GM23338 (cell line): Measurements from ENCODE around the gene SNX3. TPM values are rescaled to one million over a fixed set of nuclear protein-coding genes. Genes with fewer than 3 reads are reported as not detected.

ENCODE experiments used
- ATAC-seq: fragments of 200-7000 bp; cut with Tn5 transposase; 3 replicates; pipeline ENCODE4 v1.9.1; 2020
- DNase-seq: peaks from one replicate; pipeline ENCODE4 v3.0.0-alpha.2; 2015; ENCODE audit warnings: low spot score
- H2AFZ ChIP-seq: fragments of 200-600 bp; sonication (generic); 2 replicates; pipeline ENCODE4 v1.8.0; 2016; ENCODE audit warnings: antibody characterized with exemption, mild to moderate bottlenecking, moderate library complexity
- H3F3A ChIP-seq: fragments of 200-600 bp; sonication (generic); replicated peaks from 2 replicates; pipeline ENCODE4 v1.8.0; 2017; ENCODE audit warnings: antibody characterized with exemption, mixed run types, low read depth
- H3K27ac ChIP-seq: fragments of 200-600 bp; sonication (generic); 2 replicates; pipeline ENCODE4 v1.6.1; 2016; ENCODE audit warnings: low read depth
- H3K27me3 ChIP-seq: fragments of 200-600 bp; sonication (generic); 2 replicates; pipeline ENCODE4 v1.8.0; 2016; ENCODE audit warnings: mild to moderate bottlenecking, mixed run types, moderate library complexity; ENCODE audit not compliant: insufficient read depth
- H3K36me3 ChIP-seq: fragments of 200-600 bp; sonication (generic); 2 replicates; pipeline ENCODE4 v1.8.0; 2016; ENCODE audit warnings: mild to moderate bottlenecking; ENCODE audit not compliant: insufficient read depth
- H3K4me1 ChIP-seq: fragments of 200-600 bp; sonication (generic); 2 replicates; pipeline ENCODE4 v1.8.0; 2016; ENCODE audit warnings: mild to moderate bottlenecking, moderate library complexity; ENCODE audit not compliant: insufficient read depth
- H3K4me2 ChIP-seq: fragments of 200-600 bp; sonication (generic); 2 replicates; pipeline ENCODE4 v1.7.1; 2017; ENCODE audit warnings: mixed run types
- H3K4me3 ChIP-seq: fragments of 200-600 bp; sonication (generic); 2 replicates; pipeline ENCODE4 v1.6.1; 2016; ENCODE audit warnings: mixed run types
- H3K79me2 ChIP-seq: fragments of 200-600 bp; sonication (generic); replicated peaks from 2 replicates; pipeline ENCODE4 v1.8.0; 2017; ENCODE audit warnings: mild to moderate bottlenecking; ENCODE audit not compliant: insufficient read depth
- H3K9me2 ChIP-seq: fragments of 200-600 bp; sonication (generic); 2 replicates; pipeline ENCODE4 v1.8.0; 2017; ENCODE audit not compliant: insufficient read depth
- H4K20me1 ChIP-seq: fragments of 200-600 bp; sonication (generic); replicated peaks from 2 replicates; pipeline ENCODE4 v1.8.0; 2017; ENCODE audit warnings: mild to moderate bottlenecking; ENCODE audit not compliant: insufficient read depth
- H3K27ac Mint-ChIP-seq: 2 replicates; pipeline ENCODE4 v1.8.0; 2020; ENCODE audit warnings: inconsistent platforms, mild to moderate bottlenecking, moderate library complexity, mixed read lengths
- H3K27me3 Mint-ChIP-seq: 3 replicates; pipeline ENCODE4 v1.8.0; 2022; ENCODE audit warnings: low read depth, mild to moderate bottlenecking, moderate library complexity, mixed read lengths, inconsistent platforms; ENCODE audit not compliant: insufficient read depth, poor library complexity
- H3K36me3 Mint-ChIP-seq: 3 replicates; pipeline ENCODE4 v1.8.0; 2021; ENCODE audit warnings: low read depth, mild to moderate bottlenecking, inconsistent platforms, moderate library complexity, mixed read lengths
- H3K4me1 Mint-ChIP-seq: 3 replicates; pipeline ENCODE4 v1.8.0; 2020; ENCODE audit warnings: mild to moderate bottlenecking, inconsistent platforms, mixed read lengths
- H3K4me3 Mint-ChIP-seq: 3 replicates; pipeline ENCODE4 v1.8.0; 2021; ENCODE audit warnings: moderate library complexity, mild to moderate bottlenecking, inconsistent platforms, mixed read lengths
- H3K9me3 Mint-ChIP-seq: 3 replicates; pipeline ENCODE4 v1.8.0; 2020; ENCODE audit warnings: moderate library complexity, mild to moderate bottlenecking, inconsistent platforms, mixed read lengths
- CREB1 ChIP-seq: fragments of 250-450 bp; sonication (Bioruptor Pico); IDR thresholded peaks from 2 replicates; pipeline ENCODE4 v1.5.0; 2020; ENCODE audit warnings: low read depth, mild to moderate bottlenecking, moderate library complexity
- EZH2 ChIP-seq: fragments of 200-600 bp; sonication (generic); IDR thresholded peaks from one replicate; pipeline ENCODE4 v1.8.0; 2017; ENCODE audit warnings: antibody characterized with exemption, mild to moderate bottlenecking, low read depth; ENCODE audit not compliant: unreplicated experiment
- EZH2phosphoT487 ChIP-seq: fragments of 200-600 bp; sonication (generic); IDR thresholded peaks from one replicate; pipeline ENCODE4 v1.8.1; 2018; ENCODE audit warnings: antibody characterized with exemption; ENCODE audit not compliant: unreplicated experiment
- JUNB ChIP-seq: IDR thresholded peaks from one replicate; pipeline ENCODE4 v1.6.1; 2016; ENCODE audit warnings: antibody characterized with exemption; ENCODE audit not compliant: unreplicated experiment
- NANOG ChIP-seq: IDR thresholded peaks from 2 replicates; pipeline ENCODE4 v1.6.1; 2016; ENCODE audit warnings: antibody characterized with exemption, borderline replicate concordance
- POLR2AphosphoS5 ChIP-seq: IDR thresholded peaks from 2 replicates; pipeline ENCODE4 v1.6.1; 2016; ENCODE audit warnings: antibody characterized with exemption, low read depth
- STAT1 ChIP-seq: IDR thresholded peaks from one replicate; pipeline ENCODE4 v1.6.1; 2016; ENCODE audit warnings: antibody characterized with exemption; ENCODE audit not compliant: unreplicated experiment
- ZNF114 ChIP-seq: fragments of 250-450 bp; sonication (Bioruptor Pico); IDR thresholded peaks from 2 replicates; pipeline ENCODE4 v1.5.0; 2020; ENCODE audit warnings: mild to moderate bottlenecking, moderate library complexity
- ZNF331 ChIP-seq: fragments of 250-450 bp; sonication (Bioruptor Pico); IDR thresholded peaks from 2 replicates; pipeline ENCODE4 v1.5.0; 2020; ENCODE audit warnings: low read depth, mild to moderate bottlenecking, moderate library complexity
- polyA plus RNA-seq: library from polyadenylated mRNA; unstranded; fragments of >200 nt; fragmentation: Nextera tagmentation; extraction: Ambion mirVana; gene quantifications from 2 replicates; pipeline ENCODE4 v1.2.1, GENCODE V29; 2016
- total RNA-seq: library from RNA; depleted of rRNA; stranded (reverse); fragments of >200 nt; shearing (Covaris generic); gene quantifications from 2 replicates; pipeline ENCODE4 v1.2.3, GENCODE V29; 2014
- TF ChIP-seq, protein P1 (sequence below): fragments of 250-450 bp; sonication (Bioruptor Pico); IDR thresholded peaks from 2 replicates; pipeline ENCODE4 v1.5.0; 2020; ENCODE audit warnings: mild to moderate bottlenecking, moderate library complexity
- TF ChIP-seq, protein P2 (sequence below), 2 experiments: fragments of 200-600 bp in 1 of 2; sonication (generic) in 1 of 2; conservative IDR thresholded peaks; 2 replicates each; pipeline versions ENCODE4 v1.5.1 to v1.6.1; 2016 to 2017; ENCODE audit warnings: antibody characterized with exemption in 2 of 2, low read depth in 2 of 2, mild to moderate bottlenecking in 2 of 2, moderate library complexity in 1 of 2
- TF ChIP-seq, protein P3 (sequence below): IDR thresholded peaks from one replicate; pipeline ENCODE4 v1.6.1; 2018; ENCODE audit warnings: antibody characterized with exemption; ENCODE audit not compliant: unreplicated experiment

The SNX3 gene
- total and polyA plus RNA-seq, 2 experiments from 2014 or later: 87.2 to 123 TPM

DNA sequence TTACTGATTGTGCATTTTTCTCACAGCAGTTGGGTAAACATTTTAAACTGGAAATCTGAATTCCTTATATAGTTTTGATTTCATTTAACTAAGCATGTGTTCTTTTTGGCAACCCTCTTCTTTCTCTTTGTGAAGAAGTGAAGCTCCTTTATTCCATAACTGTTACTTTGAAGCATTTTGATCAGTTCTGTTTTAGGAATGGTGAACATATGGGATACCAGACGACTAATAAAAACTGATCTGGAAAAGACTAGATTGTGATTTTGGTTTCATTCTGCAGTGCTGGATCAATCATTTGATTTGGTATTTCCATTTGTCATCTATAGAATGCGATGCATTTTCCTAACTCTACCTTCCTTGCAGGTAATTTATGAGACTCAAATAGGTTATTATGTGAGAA lies 43.8 kb upstream of the SNX3 start (continued):
- TF ChIP-seq, protein P1, sequence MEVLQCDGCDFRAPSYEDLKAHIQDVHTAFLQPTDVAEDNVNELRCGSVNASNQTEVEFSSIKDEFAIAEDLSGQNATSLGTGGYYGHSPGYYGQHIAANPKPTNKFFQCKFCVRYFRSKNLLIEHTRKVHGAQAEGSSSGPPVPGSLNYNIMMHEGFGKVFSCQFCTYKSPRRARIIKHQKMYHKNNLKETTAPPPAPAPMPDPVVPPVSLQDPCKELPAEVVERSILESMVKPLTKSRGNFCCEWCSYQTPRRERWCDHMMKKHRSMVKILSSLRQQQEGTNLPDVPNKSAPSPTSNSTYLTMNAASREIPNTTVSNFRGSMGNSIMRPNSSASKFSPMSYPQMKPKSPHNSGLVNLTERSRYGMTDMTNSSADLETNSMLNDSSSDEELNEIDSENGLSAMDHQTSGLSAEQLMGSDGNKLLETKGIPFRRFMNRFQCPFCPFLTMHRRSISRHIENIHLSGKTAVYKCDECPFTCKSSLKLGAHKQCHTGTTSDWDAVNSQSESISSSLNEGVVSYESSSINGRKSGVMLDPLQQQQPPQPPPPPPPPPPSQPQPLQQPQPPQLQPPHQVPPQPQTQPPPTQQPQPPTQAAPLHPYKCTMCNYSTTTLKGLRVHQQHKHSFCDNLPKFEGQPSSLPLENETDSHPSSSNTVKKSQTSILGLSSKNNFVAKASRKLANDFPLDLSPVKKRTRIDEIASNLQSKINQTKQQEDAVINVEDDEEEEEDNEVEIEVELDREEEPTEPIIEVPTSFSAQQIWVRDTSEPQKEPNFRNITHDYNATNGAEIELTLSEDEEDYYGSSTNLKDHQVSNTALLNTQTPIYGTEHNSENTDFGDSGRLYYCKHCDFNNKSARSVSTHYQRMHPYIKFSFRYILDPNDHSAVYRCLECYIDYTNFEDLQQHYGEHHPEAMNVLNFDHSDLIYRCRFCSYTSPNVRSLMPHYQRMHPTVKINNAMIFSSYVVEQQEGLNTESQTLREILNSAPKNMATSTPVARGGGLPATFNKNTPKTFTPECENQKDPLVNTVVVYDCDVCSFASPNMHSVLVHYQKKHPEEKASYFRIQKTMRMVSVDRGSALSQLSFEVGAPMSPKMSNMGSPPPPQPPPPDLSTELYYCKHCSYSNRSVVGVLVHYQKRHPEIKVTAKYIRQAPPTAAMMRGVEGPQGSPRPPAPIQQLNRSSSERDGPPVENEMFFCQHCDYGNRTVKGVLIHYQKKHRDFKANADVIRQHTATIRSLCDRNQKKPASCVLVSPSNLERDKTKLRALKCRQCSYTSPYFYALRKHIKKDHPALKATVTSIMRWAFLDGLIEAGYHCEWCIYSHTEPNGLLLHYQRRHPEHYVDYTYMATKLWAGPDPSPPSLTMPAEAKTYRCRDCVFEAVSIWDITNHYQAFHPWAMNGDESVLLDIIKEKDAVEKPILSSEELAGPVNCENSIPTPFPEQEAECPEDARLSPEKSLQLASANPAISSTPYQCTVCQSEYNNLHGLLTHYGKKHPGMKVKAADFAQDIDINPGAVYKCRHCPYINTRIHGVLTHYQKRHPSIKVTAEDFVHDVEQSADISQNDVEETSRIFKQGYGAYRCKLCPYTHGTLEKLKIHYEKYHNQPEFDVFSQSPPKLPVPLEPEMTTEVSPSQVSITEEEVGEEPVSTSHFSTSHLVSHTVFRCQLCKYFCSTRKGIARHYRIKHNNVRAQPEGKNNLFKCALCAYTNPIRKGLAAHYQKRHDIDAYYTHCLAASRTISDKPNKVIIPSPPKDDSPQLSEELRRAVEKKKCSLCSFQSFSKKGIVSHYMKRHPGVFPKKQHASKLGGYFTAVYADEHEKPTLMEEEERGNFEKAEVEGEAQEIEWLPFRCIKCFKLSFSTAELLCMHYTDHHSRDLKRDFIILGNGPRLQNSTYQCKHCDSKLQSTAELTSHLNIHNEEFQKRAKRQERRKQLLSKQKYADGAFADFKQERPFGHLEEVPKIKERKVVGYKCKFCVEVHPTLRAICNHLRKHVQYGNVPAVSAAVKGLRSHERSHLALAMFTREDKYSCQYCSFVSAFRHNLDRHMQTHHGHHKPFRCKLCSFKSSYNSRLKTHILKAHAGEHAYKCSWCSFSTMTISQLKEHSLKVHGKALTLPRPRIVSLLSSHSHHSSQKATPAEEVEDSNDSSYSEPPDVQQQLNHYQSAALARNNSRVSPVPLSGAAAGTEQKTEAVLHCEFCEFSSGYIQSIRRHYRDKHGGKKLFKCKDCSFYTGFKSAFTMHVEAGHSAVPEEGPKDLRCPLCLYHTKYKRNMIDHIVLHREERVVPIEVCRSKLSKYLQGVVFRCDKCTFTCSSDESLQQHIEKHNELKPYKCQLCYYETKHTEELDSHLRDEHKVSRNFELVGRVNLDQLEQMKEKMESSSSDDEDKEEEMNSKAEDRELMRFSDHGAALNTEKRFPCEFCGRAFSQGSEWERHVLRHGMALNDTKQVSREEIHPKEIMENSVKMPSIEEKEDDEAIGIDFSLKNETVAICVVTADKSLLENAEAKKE (CRISPR knock-in tag): no peak
- TF ChIP-seq, protein P2, sequence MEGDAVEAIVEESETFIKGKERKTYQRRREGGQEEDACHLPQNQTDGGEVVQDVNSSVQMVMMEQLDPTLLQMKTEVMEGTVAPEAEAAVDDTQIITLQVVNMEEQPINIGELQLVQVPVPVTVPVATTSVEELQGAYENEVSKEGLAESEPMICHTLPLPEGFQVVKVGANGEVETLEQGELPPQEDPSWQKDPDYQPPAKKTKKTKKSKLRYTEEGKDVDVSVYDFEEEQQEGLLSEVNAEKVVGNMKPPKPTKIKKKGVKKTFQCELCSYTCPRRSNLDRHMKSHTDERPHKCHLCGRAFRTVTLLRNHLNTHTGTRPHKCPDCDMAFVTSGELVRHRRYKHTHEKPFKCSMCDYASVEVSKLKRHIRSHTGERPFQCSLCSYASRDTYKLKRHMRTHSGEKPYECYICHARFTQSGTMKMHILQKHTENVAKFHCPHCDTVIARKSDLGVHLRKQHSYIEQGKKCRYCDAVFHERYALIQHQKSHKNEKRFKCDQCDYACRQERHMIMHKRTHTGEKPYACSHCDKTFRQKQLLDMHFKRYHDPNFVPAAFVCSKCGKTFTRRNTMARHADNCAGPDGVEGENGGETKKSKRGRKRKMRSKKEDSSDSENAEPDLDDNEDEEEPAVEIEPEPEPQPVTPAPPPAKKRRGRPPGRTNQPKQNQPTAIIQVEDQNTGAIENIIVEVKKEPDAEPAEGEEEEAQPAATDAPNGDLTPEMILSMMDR (conservative IDR thresholded peaks at IDR 0.05; ENCODE audit: low read depth in 2 of 2): no peak
- no peak for TF ChIP-seq POLR2AphosphoS5

DNA sequence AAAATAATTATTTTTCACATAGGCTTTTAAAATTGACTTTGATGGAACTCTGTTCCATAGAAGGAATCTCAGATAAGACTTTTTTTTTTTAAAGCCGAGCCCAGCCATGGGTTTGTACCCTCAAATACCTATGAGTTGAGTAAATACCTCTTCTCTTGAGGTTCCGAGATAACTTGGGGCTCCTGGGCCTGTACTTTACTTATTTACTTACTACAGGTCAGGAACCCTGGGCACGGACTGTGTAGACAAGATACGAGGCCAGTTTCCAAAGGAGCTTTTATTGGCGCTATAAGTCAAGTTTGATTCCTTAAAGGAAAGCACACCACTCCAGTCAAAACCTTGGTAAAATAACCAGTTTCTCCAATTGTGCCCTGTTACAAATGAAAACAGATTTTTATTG lies 41.5 kb upstream of the SNX3 start:
- Mint-ChIP-seq H3K36me3 (peaks cover 5% of the 10 kb centered on the region), H3K27ac (no peak overlapping the region), H3K4me1 (peaks cover 15% of the 10 kb centered on the region; the same call in 2 of the 3 replicates), H3K9me3 (peaks cover 5% of the 10 kb centered on the region; the same call in 2 of the 3 replicates), H3K27me3 (peaks cover 2% of the 10 kb centered on the region), H3K4me3 (no peak overlapping the region)
- no peak overlapping the region for H3K4me3 ChIP-seq
- H3K4me1 ChIP-seq: peaks cover 13% of the 10 kb centered on the region; the same call in 1 of the 2 replicates
- H2AFZ ChIP-seq: no peak overlapping the region
- TF ChIP-seq EZH2phosphoT487 (no peak), CREB1 (CRISPR knock-in tag) (no peak), NANOG (no peak), STAT1 (no peak), POLR2AphosphoS5 (no peak), ZNF331 (CRISPR knock-in tag) (no peak), JUNB (no peak), EZH2 (no peak), ZNF114 (CRISPR knock-in tag) (no peak)
- TF ChIP-seq, protein P3, sequence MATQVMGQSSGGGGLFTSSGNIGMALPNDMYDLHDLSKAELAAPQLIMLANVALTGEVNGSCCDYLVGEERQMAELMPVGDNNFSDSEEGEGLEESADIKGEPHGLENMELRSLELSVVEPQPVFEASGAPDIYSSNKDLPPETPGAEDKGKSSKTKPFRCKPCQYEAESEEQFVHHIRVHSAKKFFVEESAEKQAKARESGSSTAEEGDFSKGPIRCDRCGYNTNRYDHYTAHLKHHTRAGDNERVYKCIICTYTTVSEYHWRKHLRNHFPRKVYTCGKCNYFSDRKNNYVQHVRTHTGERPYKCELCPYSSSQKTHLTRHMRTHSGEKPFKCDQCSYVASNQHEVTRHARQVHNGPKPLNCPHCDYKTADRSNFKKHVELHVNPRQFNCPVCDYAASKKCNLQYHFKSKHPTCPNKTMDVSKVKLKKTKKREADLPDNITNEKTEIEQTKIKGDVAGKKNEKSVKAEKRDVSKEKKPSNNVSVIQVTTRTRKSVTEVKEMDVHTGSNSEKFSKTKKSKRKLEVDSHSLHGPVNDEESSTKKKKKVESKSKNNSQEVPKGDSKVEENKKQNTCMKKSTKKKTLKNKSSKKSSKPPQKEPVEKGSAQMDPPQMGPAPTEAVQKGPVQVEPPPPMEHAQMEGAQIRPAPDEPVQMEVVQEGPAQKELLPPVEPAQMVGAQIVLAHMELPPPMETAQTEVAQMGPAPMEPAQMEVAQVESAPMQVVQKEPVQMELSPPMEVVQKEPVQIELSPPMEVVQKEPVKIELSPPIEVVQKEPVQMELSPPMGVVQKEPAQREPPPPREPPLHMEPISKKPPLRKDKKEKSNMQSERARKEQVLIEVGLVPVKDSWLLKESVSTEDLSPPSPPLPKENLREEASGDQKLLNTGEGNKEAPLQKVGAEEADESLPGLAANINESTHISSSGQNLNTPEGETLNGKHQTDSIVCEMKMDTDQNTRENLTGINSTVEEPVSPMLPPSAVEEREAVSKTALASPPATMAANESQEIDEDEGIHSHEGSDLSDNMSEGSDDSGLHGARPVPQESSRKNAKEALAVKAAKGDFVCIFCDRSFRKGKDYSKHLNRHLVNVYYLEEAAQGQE: no peak
- no peak overlapping the region for H3K27ac ChIP-seq
- H3K9me2 ChIP-seq: peaks cover 7% of the 10 kb centered on the region; the same call in 1 of the 2 replicates
- no peaks in the 10 kb centered on the region for H3F3A ChIP-seq
- ATAC-seq (no peak), DNase-seq (no peak)
- no peak overlapping the region for H3K4me2 ChIP-seq
- no peaks in the 10 kb centered on the region for H3K79me2 ChIP-seq
- H3K36me3 ChIP-seq: no peaks in the 10 kb centered on the region
- no peaks in the 10 kb centered on the region for H4K20me1 ChIP-seq
- H3K27me3 ChIP-seq: no peaks in the 10 kb centered on the region
